Measurements from ENCODE around the gene APOO. TPM values are rescaled to one million over a fixed set of nuclear protein-coding genes. Genes with fewer than 3 reads are reported as not detected.
A peak's percentile ranks its signal among the peaks of the same experiment; 100 is the strongest.

The APOO gene
- total RNA-seq, 1 donor from 2014 or later: 16.6 TPM

DNA sequence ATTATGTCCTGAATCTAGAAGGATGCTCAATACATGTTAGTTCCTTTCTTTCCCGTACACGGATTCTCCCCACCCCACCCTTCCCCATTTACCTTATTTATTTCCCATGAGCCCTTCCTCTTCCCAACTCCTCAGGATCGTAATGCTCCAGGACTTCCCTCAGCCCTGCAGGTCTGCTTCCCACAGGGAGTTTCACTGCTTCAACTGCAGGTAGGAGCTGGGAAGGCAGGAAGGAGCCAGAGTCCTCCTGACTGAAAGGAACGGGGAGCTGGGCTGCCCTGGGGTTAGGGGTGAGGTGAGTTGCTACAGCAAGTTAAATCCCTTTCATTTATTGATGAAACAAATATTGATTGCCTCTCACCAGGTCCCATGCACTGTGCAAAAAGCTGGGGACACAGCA lies 91.6 kb downstream of the APOO start:
- ChIA-PET CTCF (no interaction called here), POLR2A (interaction anchor here (1.5 to 2.9 kb wide), 2 partner anchors 13 to 33 kb away, joined by 5 to 15 read pairs; partner anchors contain the start of gene SAT1)
- Mint-ChIP-seq H3K4me1 (peaks cover 12% of the 10 kb centered on the region), H3K27ac (no peak overlapping the region), H3K9me3 (no peaks in the 10 kb centered on the region), H3K36me3 (ENCODE audit: low read depth) (no peaks in the 10 kb centered on the region), H3K27me3 (no peaks in the 10 kb centered on the region), H3K4me3 (no peak overlapping the region)
- intact Hi-C loops (cut with micrococcal nuclease): loop anchor here (5.0 kb wide), 1 partner anchor 34 kb away; the partner anchor contains the start of gene SAT1
- DNase-seq: no peak
- TF ChIP-seq, protein P1, sequence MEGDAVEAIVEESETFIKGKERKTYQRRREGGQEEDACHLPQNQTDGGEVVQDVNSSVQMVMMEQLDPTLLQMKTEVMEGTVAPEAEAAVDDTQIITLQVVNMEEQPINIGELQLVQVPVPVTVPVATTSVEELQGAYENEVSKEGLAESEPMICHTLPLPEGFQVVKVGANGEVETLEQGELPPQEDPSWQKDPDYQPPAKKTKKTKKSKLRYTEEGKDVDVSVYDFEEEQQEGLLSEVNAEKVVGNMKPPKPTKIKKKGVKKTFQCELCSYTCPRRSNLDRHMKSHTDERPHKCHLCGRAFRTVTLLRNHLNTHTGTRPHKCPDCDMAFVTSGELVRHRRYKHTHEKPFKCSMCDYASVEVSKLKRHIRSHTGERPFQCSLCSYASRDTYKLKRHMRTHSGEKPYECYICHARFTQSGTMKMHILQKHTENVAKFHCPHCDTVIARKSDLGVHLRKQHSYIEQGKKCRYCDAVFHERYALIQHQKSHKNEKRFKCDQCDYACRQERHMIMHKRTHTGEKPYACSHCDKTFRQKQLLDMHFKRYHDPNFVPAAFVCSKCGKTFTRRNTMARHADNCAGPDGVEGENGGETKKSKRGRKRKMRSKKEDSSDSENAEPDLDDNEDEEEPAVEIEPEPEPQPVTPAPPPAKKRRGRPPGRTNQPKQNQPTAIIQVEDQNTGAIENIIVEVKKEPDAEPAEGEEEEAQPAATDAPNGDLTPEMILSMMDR (IDR thresholded peaks at IDR 0.05): no peak
- no peak for ATAC-seq (ENCODE audit: low read depth)

GRCh38 chrX:23815376-23815775 lies 92.4 kb downstream of the APOO start:
- ChIA-PET CTCF (no interaction called here), POLR2A (interaction anchor here (0.6 to 2.9 kb wide), 2 partner anchors 32 to 267 kb away, joined by 3 to 15 read pairs; partner anchors contain the start of gene SAT1)
- intact Hi-C loops (cut with micrococcal nuclease): loop anchor here (5.0 kb wide), 1 partner anchor 33 kb away; the partner anchor contains the start of gene SAT1
- H3K4me3 Mint-ChIP-seq: no peak overlapping the region
- no peaks in the 10 kb centered on the region for H3K27me3 Mint-ChIP-seq
- H3K4me1 Mint-ChIP-seq: peaks cover 19% of the 10 kb centered on the region
- ATAC-seq (ENCODE audit: low read depth) (no peak), DNase-seq (no peak)
- no peaks in the 10 kb centered on the region for H3K36me3 Mint-ChIP-seq (ENCODE audit: low read depth)
- H3K27ac Mint-ChIP-seq: no peak overlapping the region
- H3K9me3 Mint-ChIP-seq: no peaks in the 10 kb centered on the region
- TF ChIP-seq, protein P1 (IDR thresholded peaks at IDR 0.05): no peak

DNA sequence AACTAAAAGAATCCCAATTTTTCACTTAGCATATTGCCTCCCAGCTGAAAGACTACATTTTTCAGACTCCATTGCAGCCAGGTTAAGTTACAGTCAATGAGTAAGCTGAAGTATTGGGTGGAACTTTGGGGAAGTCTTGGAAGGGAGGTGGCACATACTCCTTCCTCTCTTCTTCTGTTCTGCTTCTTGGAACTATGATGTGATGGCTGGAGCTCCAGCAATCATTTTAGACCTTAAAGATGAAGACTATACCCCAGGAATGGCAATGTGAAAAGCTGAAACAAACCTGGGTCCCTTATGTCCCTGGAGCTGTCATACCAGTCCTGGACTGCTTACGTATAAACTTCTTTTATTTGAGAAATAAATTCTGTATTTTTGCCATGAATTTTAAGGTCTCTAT lies 93.9 kb downstream of the APOO start:
- H3K4me1 Mint-ChIP-seq: peaks cover 19% of the 10 kb centered on the region
- no peak overlapping the region for H3K4me3 Mint-ChIP-seq
- ChIA-PET CTCF (no interaction called here), POLR2A (no interaction called here)
- H3K27me3 Mint-ChIP-seq: no peaks in the 10 kb centered on the region
- TF ChIP-seq, protein P1 (IDR thresholded peaks at IDR 0.05): no peak
- H3K9me3 Mint-ChIP-seq: no peaks in the 10 kb centered on the region
- no peak for ATAC-seq (ENCODE audit: low read depth)
- no peak for DNase-seq
- no peak overlapping the region for H3K27ac Mint-ChIP-seq
- no peaks in the 10 kb centered on the region for H3K36me3 Mint-ChIP-seq (ENCODE audit: low read depth)
- intact Hi-C loops (cut with micrococcal nuclease): no loop called here

DNA sequence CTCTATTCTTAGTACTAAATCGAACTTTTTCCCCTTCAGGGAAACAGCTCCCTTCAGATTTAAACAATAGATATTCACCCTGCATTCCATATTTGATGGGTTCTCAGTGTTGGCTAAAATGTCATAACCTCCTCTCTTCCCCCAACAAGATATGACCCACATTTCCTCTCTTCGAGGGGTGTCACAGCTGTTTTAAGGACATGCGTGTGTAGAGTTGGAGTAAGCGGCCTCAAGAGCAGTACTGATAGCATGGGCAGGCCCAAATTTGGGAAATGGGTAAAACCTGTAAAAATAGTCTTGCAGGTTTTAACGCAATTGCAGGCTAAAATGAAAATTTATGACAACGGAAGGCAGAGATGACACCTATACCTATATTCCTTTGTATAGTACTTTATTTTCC lies 96.1 kb downstream of the APOO start:
- no peak overlapping the region for H3K27ac Mint-ChIP-seq
- TF ChIP-seq, protein P1 (IDR thresholded peaks at IDR 0.05): no peak
- CTCF ChIA-PET: interaction anchor here (1.0 kb wide), 1 partner anchor 90 kb away, joined by 4 read pairs; no protein-coding TSS in a partner anchor
- no peaks in the 10 kb centered on the region for H3K27me3 Mint-ChIP-seq
- no peaks in the 10 kb centered on the region for H3K9me3 Mint-ChIP-seq
- POLR2A ChIA-PET: interaction anchor here (0.7 to 0.9 kb wide), 2 partner anchors 12 to 29 kb away, joined by 3 to 4 read pairs; partner anchors contain the start of gene SAT1
- H3K4me1 Mint-ChIP-seq: peaks cover 20% of the 10 kb centered on the region
- DNase-seq: no peak
- ATAC-seq (ENCODE audit: low read depth): no peak
- peak overlapping the region; percentile 55 for H3K4me3 Mint-ChIP-seq
- intact Hi-C loops (cut with micrococcal nuclease): no loop called here
- H3K36me3 Mint-ChIP-seq (ENCODE audit: low read depth): no peaks in the 10 kb centered on the region

GRCh38 chrX:23811108-23811651 lies 96.6 kb downstream of the APOO start:
- ChIA-PET CTCF (interaction anchor here (1.0 kb wide), 1 partner anchor 91 kb away, joined by 4 read pairs; no protein-coding TSS in a partner anchor), POLR2A (interaction anchor here (0.7 to 0.9 kb wide), 2 partner anchors 12 to 28 kb away, joined by 3 to 4 read pairs; partner anchors contain the start of gene SAT1)
- intact Hi-C loops (cut with micrococcal nuclease): no loop called here
- no peak overlapping the region for H3K27ac Mint-ChIP-seq
- no peak for DNase-seq
- H3K4me3 Mint-ChIP-seq: peak overlapping the region; percentile 55
- ATAC-seq (ENCODE audit: low read depth): no peak
- H3K4me1 Mint-ChIP-seq: peaks cover 20% of the 10 kb centered on the region
- no peaks in the 10 kb centered on the region for H3K9me3 Mint-ChIP-seq
- no peaks in the 10 kb centered on the region for H3K36me3 Mint-ChIP-seq (ENCODE audit: low read depth)
- TF ChIP-seq, protein P1 (IDR thresholded peaks at IDR 0.05): no peak
- H3K27me3 Mint-ChIP-seq: no peaks in the 10 kb centered on the region

Measured in activated B cell treated with CpG ODN at 0.5 μM for 24 hours (primary cell).